ENCODE measurements around the gene INO80. TPM values are rescaled to one million over a fixed set of nuclear protein-coding genes. Genes with fewer than 3 reads are reported as not detected.
"Not testable (repeated sequence)": the region's sequence is repeated elsewhere in the genome, so short reads cannot be mapped to it uniquely, and the experiment has no call there.

The INO80 gene
- total RNA-seq, 2 experiments from 2014 or later: 18.9 to 22.2 TPM

- POLR2A ChIA-PET: not testable (repeated sequence)
These were observed 16.0 kb upstream of the INO80 start for GRCh38 chr15:41132094-41132493.

DNA sequence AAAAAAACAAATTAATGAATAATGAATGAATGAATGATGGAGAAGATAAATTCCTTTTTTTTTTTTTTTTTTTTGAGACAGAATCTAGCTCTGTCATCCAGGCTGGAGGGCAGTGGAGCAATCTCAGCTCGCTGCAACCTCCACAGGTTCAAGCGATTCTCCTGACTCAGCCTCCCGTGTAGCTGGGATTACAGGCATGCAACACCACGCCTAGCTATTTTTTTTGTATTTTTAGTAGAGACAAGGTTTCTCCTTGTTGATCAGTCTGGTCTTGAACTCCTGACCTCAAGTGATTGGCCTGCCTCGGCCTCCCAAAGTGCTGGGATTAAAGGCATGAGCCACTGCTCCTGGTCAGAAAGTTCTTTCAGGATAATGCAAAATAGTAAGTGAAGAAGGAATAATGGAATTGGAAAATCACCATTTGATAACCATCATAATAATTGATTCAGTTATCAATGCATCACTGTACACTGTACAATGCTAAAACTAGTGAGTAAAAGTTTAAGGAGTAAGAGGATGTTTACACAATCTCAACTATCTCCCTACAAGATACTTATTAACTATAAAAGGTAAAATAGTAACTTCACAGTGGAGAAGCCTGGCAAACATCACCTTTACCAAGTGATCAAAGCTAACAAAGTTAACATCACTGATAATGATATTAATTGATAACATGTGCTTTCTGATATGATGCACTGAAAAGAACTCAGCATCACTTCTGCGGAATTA is 12.3 kb upstream of the INO80 start:
- POLR2A ChIA-PET: no interaction called here
- Mint-ChIP-seq H3K27me3 (peaks cover 34% of the 10 kb centered on the region), H3K9me3 (no peaks in the 10 kb centered on the region), H3K36me3 (no peaks in the 10 kb centered on the region), H3K4me1 (peaks cover 2% of the 10 kb centered on the region), H3K4me3 (no peak overlapping the region), H3K27ac (no peak overlapping the region)
- DNase-seq (no peak), ATAC-seq (ENCODE audit: low read depth) (no peak)

More at GRCh38 chr15:41132094-41132493, 16.0 kb upstream of the INO80 start:
- not testable (repeated sequence) for H3K36me3 Mint-ChIP-seq; H3K4me1 Mint-ChIP-seq; H3K4me3 Mint-ChIP-seq; DNase-seq; H3K9me3 Mint-ChIP-seq; ATAC-seq (ENCODE audit: low read depth); H3K27ac Mint-ChIP-seq
- peaks cover 16% of the 10 kb centered on the region for H3K27me3 Mint-ChIP-seq

GRCh38 chr15:41125931-41126642 is 10.0 kb upstream of the INO80 start:
- Mint-ChIP-seq H3K4me1 (peaks cover 2% of the 10 kb centered on the region), H3K9me3 (no peaks in the 10 kb centered on the region), H3K4me3 (no peak overlapping the region), H3K27ac (no peak overlapping the region), H3K27me3 (peaks cover 30% of the 10 kb centered on the region), H3K36me3 (no peaks in the 10 kb centered on the region)
- POLR2A ChIA-PET: no interaction called here
- ATAC-seq (ENCODE audit: low read depth) (no peak), DNase-seq (no peak)

DNA sequence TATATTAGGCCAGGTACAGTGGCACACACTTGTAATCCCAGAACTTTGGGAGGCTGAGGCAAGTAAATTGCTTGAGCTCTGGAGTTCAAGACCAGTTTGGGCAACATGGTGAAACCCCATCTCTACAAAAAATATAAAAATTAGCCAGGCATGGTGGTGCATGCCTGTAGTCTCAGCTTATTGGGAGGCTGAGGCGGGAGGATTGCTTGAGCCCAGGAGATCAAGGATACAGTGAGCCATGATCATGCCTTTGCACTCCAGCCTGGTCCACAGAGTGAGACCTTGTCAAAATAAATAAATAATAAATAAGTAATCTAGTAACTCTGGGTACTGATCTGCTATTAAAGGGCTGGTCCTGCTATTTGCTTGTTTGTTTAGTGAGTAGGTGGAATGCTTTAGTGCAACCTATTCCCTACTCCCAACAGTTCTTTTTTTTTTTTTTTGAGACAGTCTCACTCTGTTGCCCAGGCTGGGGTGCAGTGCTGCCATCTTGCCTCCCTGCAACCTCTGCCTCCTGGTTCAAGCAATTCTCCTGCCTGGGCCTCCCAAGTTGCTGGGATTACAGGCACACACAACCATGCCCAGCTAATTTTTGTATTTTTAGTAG is 9.1 kb upstream of the INO80 start:
- peaks cover 35% of the 10 kb centered on the region for H3K27me3 Mint-ChIP-seq

DNA sequence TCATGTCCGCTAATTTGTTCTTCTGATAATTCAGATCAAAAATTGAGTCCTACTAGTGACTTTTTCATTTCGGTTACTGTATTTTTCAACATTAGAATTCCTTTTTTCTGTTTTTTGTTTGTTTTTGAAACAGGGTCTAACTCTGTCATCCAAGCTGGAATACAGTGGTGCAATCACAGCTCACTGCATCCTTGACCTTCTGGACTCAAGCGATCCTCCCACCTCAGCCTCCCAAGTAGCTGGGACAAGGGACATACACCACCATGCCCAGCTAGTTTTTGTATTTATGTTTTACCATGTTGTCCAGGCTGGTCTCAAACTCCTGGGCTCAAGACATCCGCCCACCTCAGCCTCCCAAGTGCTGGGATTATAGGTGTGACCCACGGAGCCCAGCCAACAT is 8.0 kb upstream of the INO80 start:
- Mint-ChIP-seq H3K27ac (no peak overlapping the region), H3K27me3 (peaks cover 36% of the 10 kb centered on the region), H3K9me3 (no peaks in the 10 kb centered on the region), H3K4me3 (no peak overlapping the region), H3K4me1 (peaks cover 2% of the 10 kb centered on the region), H3K36me3 (no peaks in the 10 kb centered on the region)
- DNase-seq (no peak), ATAC-seq (ENCODE audit: low read depth) (no peak)
- POLR2A ChIA-PET: no interaction called here

More for the DNA sequence above, 9.1 kb upstream of the INO80 start:
- Mint-ChIP-seq H3K4me1 (peaks cover 2% of the 10 kb centered on the region), H3K36me3 (no peaks in the 10 kb centered on the region), H3K27ac (no peak overlapping the region), H3K4me3 (no peak overlapping the region), H3K9me3 (no peaks in the 10 kb centered on the region)
- POLR2A ChIA-PET: no interaction called here
- DNase-seq (no peak), ATAC-seq (ENCODE audit: low read depth) (no peak)

- no peak overlapping the region for H3K4me3 Mint-ChIP-seq
- H3K27me3 Mint-ChIP-seq: peaks cover 31% of the 10 kb centered on the region
- peaks cover 2% of the 10 kb centered on the region for H3K4me1 Mint-ChIP-seq
- H3K9me3 Mint-ChIP-seq: no peaks in the 10 kb centered on the region
- H3K27ac Mint-ChIP-seq: no peak overlapping the region
- no peaks in the 10 kb centered on the region for H3K36me3 Mint-ChIP-seq
- POLR2A ChIA-PET: no interaction called here
- no peak for DNase-seq
- no peak for ATAC-seq (ENCODE audit: low read depth)
These were observed 6.8 kb upstream of the INO80 start for GRCh38 chr15:41122849-41123248.

DNA sequence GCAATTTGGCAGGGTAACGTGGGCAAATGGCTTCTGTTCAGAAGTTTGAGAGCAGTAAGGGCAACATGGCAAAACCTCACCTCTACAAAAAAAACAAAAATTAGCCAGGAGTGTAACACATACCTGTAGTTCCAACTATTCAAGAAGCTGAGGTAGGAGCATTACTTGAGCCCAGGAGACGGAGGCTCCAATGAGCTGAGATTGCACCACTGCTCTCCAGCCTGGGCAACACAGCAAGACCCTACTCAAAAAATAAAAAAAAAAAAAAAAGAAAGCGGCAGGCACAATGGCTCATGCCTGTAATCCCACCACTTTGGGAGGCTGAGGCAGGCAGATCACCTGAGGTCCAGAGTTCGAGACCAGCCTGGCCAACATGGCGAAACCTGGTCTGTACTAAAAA is 5.9 kb upstream of the INO80 start:
- no peak overlapping the region for H3K27ac Mint-ChIP-seq

GRCh38 chr15:41116962-41117252 is 827 bp upstream of the INO80 start:
- H3K27me3 Mint-ChIP-seq: peaks cover 7% of the 10 kb centered on the region
- peak overlapping the region; percentile 95 for H3K27ac Mint-ChIP-seq
- no peaks in the 10 kb centered on the region for H3K9me3 Mint-ChIP-seq
- peaks cover 6% of the 10 kb centered on the region for H3K4me1 Mint-ChIP-seq
- H3K36me3 Mint-ChIP-seq: peaks cover 3% of the 10 kb centered on the region
- H3K4me3 Mint-ChIP-seq: peak overlapping the region; percentile 98
- ATAC-seq (ENCODE audit: low read depth) (no peak), DNase-seq (no peak)
- POLR2A ChIA-PET: interaction anchor here (0.7 to 1.5 kb wide), 6 partner anchors 30 to 1062 kb away, joined by 3 to 6 read pairs (median 4); partner anchors contain the start of genes CHP1, EXD1, NUSAP1 and OIP5

More for the DNA sequence above, 5.9 kb upstream of the INO80 start:
- peaks cover 27% of the 10 kb centered on the region for H3K27me3 Mint-ChIP-seq
- no peak for ATAC-seq (ENCODE audit: low read depth)
- POLR2A ChIA-PET: no interaction called here
- no peaks in the 10 kb centered on the region for H3K36me3 Mint-ChIP-seq
- H3K9me3 Mint-ChIP-seq: no peaks in the 10 kb centered on the region
- H3K4me1 Mint-ChIP-seq: peaks cover 2% of the 10 kb centered on the region
- no peak overlapping the region for H3K4me3 Mint-ChIP-seq
- DNase-seq: no peak

GRCh38 chr15:41115652-41116115 is 396 bp downstream of the INO80 start:
- DNase-seq: peak; percentile 77
- Mint-ChIP-seq H3K27ac (peak overlapping the region; percentile 97), H3K9me3 (no peaks in the 10 kb centered on the region), H3K4me3 (peak overlapping the region; percentile 98), H3K4me1 (peaks cover 6% of the 10 kb centered on the region), H3K27me3 (peaks cover 6% of the 10 kb centered on the region), H3K36me3 (peaks cover 3% of the 10 kb centered on the region)
- peak; percentile 62 for ATAC-seq (ENCODE audit: low read depth)
- POLR2A ChIA-PET: interaction anchor here (1.0 to 1.5 kb wide), 6 partner anchors 29 to 217 kb away, joined by 3 to 6 read pairs (median 5); partner anchors contain the start of genes CHAC1, CHP1, EXD1 and NUSAP1

- DNase-seq (no peak), ATAC-seq (ENCODE audit: low read depth) (no peak)
- peak overlapping the region; percentile 97 for H3K27ac Mint-ChIP-seq
- no peaks in the 10 kb centered on the region for H3K9me3 Mint-ChIP-seq
- peak overlapping the region; percentile 87 for H3K4me3 Mint-ChIP-seq
- peaks cover 6% of the 10 kb centered on the region for H3K4me1 Mint-ChIP-seq
- peaks cover 1% of the 10 kb centered on the region for H3K27me3 Mint-ChIP-seq
- POLR2A ChIA-PET: interaction anchor here (0.6 to 1.5 kb wide), 7 partner anchors 9 to 217 kb away, joined by 3 to 6 read pairs (median 4); partner anchors contain the start of genes CHAC1, CHP1, EXD1 and NUSAP1
- H3K36me3 Mint-ChIP-seq: peaks cover 3% of the 10 kb centered on the region
These were observed 874 bp downstream of the INO80 start for GRCh38 chr15:41115161-41115651.

DNA sequence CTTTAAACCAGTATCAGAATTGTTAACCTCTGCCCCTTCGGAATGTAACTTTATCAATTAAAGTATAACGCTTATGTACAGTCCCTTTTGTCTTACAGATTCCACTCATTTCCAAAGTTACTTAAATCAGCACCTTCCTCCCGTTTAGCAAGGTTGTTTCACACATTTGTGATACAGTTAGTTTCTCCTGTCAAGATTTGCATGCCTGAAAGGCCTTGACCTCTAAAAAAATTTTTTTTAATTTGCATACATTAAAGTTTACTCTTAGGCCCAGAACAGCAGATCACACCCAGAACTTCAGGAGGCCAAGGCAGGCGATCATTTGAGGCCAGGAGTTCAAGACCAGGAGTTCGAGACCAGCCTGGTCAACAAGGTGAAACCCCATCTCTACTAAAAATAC is 9.1 kb downstream of the INO80 start:
- DNase-seq (no peak), ATAC-seq (ENCODE audit: low read depth) (no peak)
- no peak overlapping the region for H3K4me3 Mint-ChIP-seq
- no peaks in the 10 kb centered on the region for H3K27me3 Mint-ChIP-seq
- H3K27ac Mint-ChIP-seq: no peak overlapping the region
- POLR2A ChIA-PET: no interaction called here
- peaks cover 1% of the 10 kb centered on the region for H3K4me1 Mint-ChIP-seq
- H3K36me3 Mint-ChIP-seq: peaks cover 17% of the 10 kb centered on the region
- no peaks in the 10 kb centered on the region for H3K9me3 Mint-ChIP-seq

GRCh38 chr15:41105348-41106334 is 10.4 kb downstream of the INO80 start:
- POLR2A ChIA-PET: interaction anchor here (0.5 kb wide), 1 partner anchor 9 kb away, joined by 3 read pairs; no protein-coding TSS in a partner anchor
- Mint-ChIP-seq H3K9me3 (no peaks in the 10 kb centered on the region), H3K4me3 (no peak overlapping the region), H3K27me3 (no peaks in the 10 kb centered on the region), H3K27ac (no peak overlapping the region), H3K4me1 (peaks cover 4% of the 10 kb centered on the region), H3K36me3 (peaks cover 20% of the 10 kb centered on the region)
- ATAC-seq (ENCODE audit: low read depth) (no peak), DNase-seq (no peak)

Data from activated naive CD8-positive, alpha-beta T cell treated with anti-CD3 and anti-CD28 coated beads, Interleukin-2, amount 10 ng/mL, durations not matched to agents 7 days and 5 days (primary cell).